Activated T-helper 2 cell treated with anti-CD3 and anti-CD28 coated beads, Interferon-gamma antibody, Interleukin-2, Interleukin-4, amounts not matched to agents 10 μg/mL and 5 μg/mL and 100 μg/mL, durations not matched to agents 14 hours and 24 hours and 36 hours (primary cell): ENCODE results near the gene TIPARP. TPM values are rescaled to one million over a fixed set of nuclear protein-coding genes. Genes with fewer than 3 reads are reported as not detected.

Source experiments
- DNase-seq: peaks from one replicate; pipeline ENCODE4 v3.0.0; 2021; ENCODE audit warnings: low spot score
- H3K27ac Mint-ChIP-seq: one replicate; pipeline ENCODE4 v1.8.0; 2021; ENCODE audit warnings: mixed read lengths
- H3K27me3 Mint-ChIP-seq: one replicate; pipeline ENCODE4 v1.8.0; 2021; ENCODE audit warnings: low read depth, mixed read lengths
- H3K36me3 Mint-ChIP-seq: one replicate; pipeline ENCODE4 v1.8.0; 2021; ENCODE audit warnings: low read depth, mixed read lengths
- H3K4me1 Mint-ChIP-seq: one replicate; pipeline ENCODE4 v1.8.0; 2021; ENCODE audit warnings: low read depth, mixed read lengths
- H3K4me3 Mint-ChIP-seq: one replicate; pipeline ENCODE4 v1.8.0; 2021; ENCODE audit warnings: low read depth, mild to moderate bottlenecking, moderate library complexity, mixed read lengths
- H3K9me3 Mint-ChIP-seq: one replicate; pipeline ENCODE4 v1.8.0; 2021; ENCODE audit warnings: mixed read lengths
- intact Hi-C: fragments of 100-400 bp; cut with micrococcal nuclease; formaldehyde crosslinking; loops from one replicate; pipeline ENCODE4 v1.15.1; 2023
- total RNA-seq: library from RNA; stranded (reverse); gene quantifications from 2 replicates; pipeline ENCODE4 v1.2.3, GENCODE V29; 2022

The TIPARP gene
- total RNA-seq, 1 donor from 2014 or later, result 22.8 TPM

DNA sequence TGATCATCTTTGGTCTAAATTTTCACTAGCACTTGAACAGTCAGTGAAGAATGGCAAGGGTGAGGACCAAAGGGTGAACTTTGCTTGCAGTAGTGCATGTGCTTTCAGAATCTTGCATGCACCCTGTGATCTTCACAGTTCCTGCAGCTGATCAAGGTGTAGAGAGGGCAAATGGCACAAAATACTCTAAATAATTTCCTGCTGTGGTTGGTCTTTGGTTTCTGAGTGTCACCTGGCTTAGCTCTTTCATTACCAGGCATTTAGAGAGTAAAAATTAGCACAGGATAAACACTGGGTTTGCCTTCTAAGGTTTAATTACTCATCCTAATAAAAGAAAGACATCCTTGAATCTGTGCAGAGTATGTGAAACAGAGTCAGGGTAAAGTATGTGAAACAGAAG is 11.4 kb downstream of the TIPARP start:
- H3K4me3 Mint-ChIP-seq, result peak overlapping the region; percentile 31
- peaks cover 50% of the 10 kb centered on the region for H3K36me3 Mint-ChIP-seq
- DNase-seq, result no peak
- H3K27me3 Mint-ChIP-seq, result no peaks in the 10 kb centered on the region
- no peak overlapping the region for H3K27ac Mint-ChIP-seq
- intact Hi-C loops, result loop anchor here (1.0 to 5.0 kb wide), 3 partner anchors 8 to 203 kb away; no protein-coding TSS in a partner anchor
- no peaks in the 10 kb centered on the region for H3K9me3 Mint-ChIP-seq
- H3K4me1 Mint-ChIP-seq, result peaks cover 76% of the 10 kb centered on the region

GRCh38 chr3:156687023-156687422 is 12.6 kb downstream of the TIPARP start:
- peaks cover 44% of the 10 kb centered on the region for H3K36me3 Mint-ChIP-seq
- peaks cover 77% of the 10 kb centered on the region for H3K4me1 Mint-ChIP-seq
- no peak for DNase-seq
- no peaks in the 10 kb centered on the region for H3K9me3 Mint-ChIP-seq
- H3K27ac Mint-ChIP-seq, result peak overlapping the region; percentile 42
- H3K4me3 Mint-ChIP-seq, result no peak overlapping the region
- intact Hi-C loops, result loop anchor here (5.0 kb wide), 2 partner anchors 35 to 205 kb away; no protein-coding TSS in a partner anchor
- no peaks in the 10 kb centered on the region for H3K27me3 Mint-ChIP-seq

- H3K4me3 Mint-ChIP-seq, result no peak overlapping the region
- no peak for DNase-seq
- H3K27me3 Mint-ChIP-seq, result no peaks in the 10 kb centered on the region
- intact Hi-C loops, result loop anchor here (5.0 kb wide), 2 partner anchors 33 to 207 kb away; no protein-coding TSS in a partner anchor
- H3K27ac Mint-ChIP-seq, result no peak overlapping the region
- H3K36me3 Mint-ChIP-seq, result peaks cover 44% of the 10 kb centered on the region
- H3K9me3 Mint-ChIP-seq, result no peaks in the 10 kb centered on the region
- H3K4me1 Mint-ChIP-seq, result peaks cover 73% of the 10 kb centered on the region
Observed at GRCh38 chr3:156688632-156689452, 14.5 kb downstream of the TIPARP start.

GRCh38 chr3:156689608-156690007 is 15.2 kb downstream of the TIPARP start:
- intact Hi-C loops, result loop anchor here (2.0 to 5.0 kb wide), 4 partner anchors 13 to 207 kb away; no protein-coding TSS in a partner anchor
- Mint-ChIP-seq H3K4me3 (peak overlapping the region; percentile 37), H3K27ac (peak overlapping the region; percentile 85), H3K27me3 (no peaks in the 10 kb centered on the region), H3K9me3 (no peaks in the 10 kb centered on the region), H3K36me3 (peaks cover 51% of the 10 kb centered on the region), H3K4me1 (peaks cover 75% of the 10 kb centered on the region)
- no peak for DNase-seq

- no peaks in the 10 kb centered on the region for H3K27me3 Mint-ChIP-seq
- intact Hi-C loops, result loop anchor here (2.0 kb wide), 2 partner anchors 15 to 97 kb away; no protein-coding TSS in a partner anchor
- H3K27ac Mint-ChIP-seq, result no peak overlapping the region
- no peak overlapping the region for H3K4me3 Mint-ChIP-seq
- no peaks in the 10 kb centered on the region for H3K9me3 Mint-ChIP-seq
- peaks cover 67% of the 10 kb centered on the region for H3K36me3 Mint-ChIP-seq
- peaks cover 57% of the 10 kb centered on the region for H3K4me1 Mint-ChIP-seq
- DNase-seq, result no peak
Observed at GRCh38 chr3:156691920-156692319, 17.5 kb downstream of the TIPARP start.

GRCh38 chr3:156693166-156693565 is 18.8 kb downstream of the TIPARP start:
- Mint-ChIP-seq H3K4me3 (no peak overlapping the region), H3K9me3 (no peaks in the 10 kb centered on the region), H3K27ac (no peak overlapping the region), H3K4me1 (peaks cover 54% of the 10 kb centered on the region), H3K27me3 (no peaks in the 10 kb centered on the region), H3K36me3 (peaks cover 67% of the 10 kb centered on the region)
- intact Hi-C loops, result no loop called here
- no peak for DNase-seq

- no peaks in the 10 kb centered on the region for H3K9me3 Mint-ChIP-seq
- intact Hi-C loops, result no loop called here
Observed at GRCh38 chr3:156694536-156694935, 20.1 kb downstream of the TIPARP start.

DNA sequence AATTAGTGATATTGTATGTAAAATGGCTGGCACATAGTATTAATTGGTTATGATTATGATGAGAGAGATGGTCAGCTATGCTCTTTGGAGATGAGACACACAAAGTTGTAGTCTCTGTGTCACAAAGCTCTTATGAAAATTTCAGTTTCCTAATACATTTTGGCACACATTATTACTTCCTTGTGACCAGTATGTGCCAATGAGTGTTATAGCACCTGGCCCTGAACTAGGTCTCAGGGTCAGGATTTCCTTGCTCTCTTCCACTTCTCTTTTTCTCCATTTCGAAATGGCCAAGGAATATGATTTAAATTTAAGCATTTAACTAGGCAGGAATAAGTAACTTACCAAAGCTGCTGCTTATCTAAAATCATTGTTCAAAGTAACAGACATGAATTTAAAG is 28.0 kb downstream of the TIPARP start:
- peaks cover 87% of the 10 kb centered on the region for H3K36me3 Mint-ChIP-seq
- no peaks in the 10 kb centered on the region for H3K27me3 Mint-ChIP-seq
- no peak overlapping the region for H3K4me3 Mint-ChIP-seq
- H3K4me1 Mint-ChIP-seq, result peaks cover 41% of the 10 kb centered on the region
- intact Hi-C loops, result no loop called here
- H3K27ac Mint-ChIP-seq, result no peak overlapping the region
- no peaks in the 10 kb centered on the region for H3K9me3 Mint-ChIP-seq
- DNase-seq, result no peak

More at GRCh38 chr3:156694536-156694935, 20.1 kb downstream of the TIPARP start:
- Mint-ChIP-seq H3K27me3 (no peaks in the 10 kb centered on the region), H3K4me3 (no peak overlapping the region), H3K36me3 (peaks cover 72% of the 10 kb centered on the region), H3K27ac (no peak overlapping the region), H3K4me1 (peaks cover 54% of the 10 kb centered on the region)
- DNase-seq, result no peak

DNA sequence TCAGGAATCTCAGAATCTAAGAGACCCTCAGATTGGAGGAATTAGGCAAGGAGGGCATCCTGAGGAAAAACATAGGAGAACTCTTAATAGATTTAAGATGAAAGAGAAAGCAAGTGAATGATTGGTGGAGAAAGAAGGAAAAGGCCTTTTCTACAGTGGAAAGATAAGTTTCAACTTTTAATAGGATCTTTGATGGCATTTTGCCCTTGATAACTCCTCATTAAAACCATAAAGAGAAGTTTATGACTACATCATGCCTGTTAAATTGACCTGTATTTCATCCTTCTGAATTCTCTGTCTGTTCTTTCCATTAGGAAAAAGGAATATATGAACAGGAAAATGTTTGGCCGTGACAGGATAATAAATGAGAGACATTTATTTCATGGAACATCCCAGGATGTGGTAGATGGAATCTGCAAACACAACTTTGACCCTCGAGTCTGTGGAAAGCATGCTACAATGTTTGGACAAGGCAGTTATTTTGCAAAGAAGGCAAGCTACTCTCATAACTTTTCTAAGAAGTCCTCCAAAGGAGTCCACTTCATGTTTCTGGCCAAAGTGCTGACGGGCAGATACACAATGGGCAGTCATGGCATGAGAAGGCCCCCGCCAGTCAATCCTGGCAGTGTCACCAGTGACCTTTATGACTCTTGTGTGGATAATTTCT is 30.1 kb downstream of the TIPARP start:
- H3K27me3 Mint-ChIP-seq, result no peaks in the 10 kb centered on the region
- peaks cover 25% of the 10 kb centered on the region for H3K4me1 Mint-ChIP-seq
- no peak overlapping the region for H3K4me3 Mint-ChIP-seq
- H3K9me3 Mint-ChIP-seq, result no peaks in the 10 kb centered on the region
- DNase-seq, result no peak
- H3K36me3 Mint-ChIP-seq, result peaks cover 84% of the 10 kb centered on the region
- intact Hi-C loops, result no loop called here
- H3K27ac Mint-ChIP-seq, result peak overlapping the region; percentile 47

DNA sequence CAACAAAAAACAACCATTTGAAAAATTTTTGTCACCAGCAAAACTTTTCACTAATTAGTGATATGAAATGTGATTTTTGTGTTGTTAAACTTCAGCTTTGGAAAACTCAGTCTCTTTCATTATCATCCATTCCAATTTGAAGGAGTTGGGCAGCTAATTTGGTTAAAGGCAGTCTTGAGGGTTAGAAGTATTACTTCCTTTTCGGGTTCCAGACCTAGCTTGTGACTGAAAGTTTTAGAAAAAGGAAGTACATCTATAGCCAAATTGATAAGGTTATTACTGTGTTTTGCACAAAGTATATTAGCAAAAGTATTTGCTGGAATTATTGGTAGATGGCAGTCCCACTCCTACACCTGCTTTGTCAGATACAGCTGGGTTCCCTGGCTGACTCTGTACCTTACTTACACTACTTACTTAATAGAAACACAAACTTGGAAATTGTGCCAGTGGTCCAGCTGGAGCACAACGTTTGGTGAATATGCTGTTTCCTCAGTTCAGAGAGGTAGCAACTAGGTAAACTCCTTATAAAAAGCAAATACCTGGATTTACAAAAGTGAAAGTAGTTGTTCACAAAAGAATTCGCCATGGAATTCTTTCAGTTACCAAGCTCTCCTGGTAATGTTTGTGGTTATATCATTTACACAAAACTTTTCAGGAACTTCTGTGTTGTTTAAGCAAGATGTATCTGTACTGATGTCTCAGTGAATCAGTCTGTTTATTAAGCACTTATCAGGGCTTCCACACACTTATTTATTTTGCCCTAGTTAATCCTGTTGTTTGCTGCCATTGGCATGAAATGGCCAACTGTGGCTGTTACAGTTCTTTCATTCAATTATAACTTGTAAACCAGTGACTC is 31.6 kb downstream of the TIPARP start:
- Mint-ChIP-seq H3K9me3 (peaks cover 5% of the 10 kb centered on the region), H3K27me3 (no peaks in the 10 kb centered on the region), H3K27ac (no peak overlapping the region), H3K4me1 (peaks cover 23% of the 10 kb centered on the region), H3K4me3 (no peak overlapping the region), H3K36me3 (peaks cover 84% of the 10 kb centered on the region)
- DNase-seq, result no peak
- intact Hi-C loops, result no loop called here

GRCh38 chr3:156707588-156707987 is 33.2 kb downstream of the TIPARP start:
- intact Hi-C loops, result no loop called here
- no peak for DNase-seq
- no peak overlapping the region for H3K4me3 Mint-ChIP-seq
- H3K27ac Mint-ChIP-seq, result no peak overlapping the region
- peaks cover 20% of the 10 kb centered on the region for H3K4me1 Mint-ChIP-seq
- peaks cover 5% of the 10 kb centered on the region for H3K9me3 Mint-ChIP-seq
- H3K27me3 Mint-ChIP-seq, result no peaks in the 10 kb centered on the region
- peaks cover 76% of the 10 kb centered on the region for H3K36me3 Mint-ChIP-seq

- H3K4me3 Mint-ChIP-seq, result no peak overlapping the region
- H3K27me3 Mint-ChIP-seq, result no peaks in the 10 kb centered on the region
- peaks cover 70% of the 10 kb centered on the region for H3K36me3 Mint-ChIP-seq
- intact Hi-C loops, result no loop called here
- peaks cover 13% of the 10 kb centered on the region for H3K4me1 Mint-ChIP-seq
- peaks cover 5% of the 10 kb centered on the region for H3K9me3 Mint-ChIP-seq
- no peak overlapping the region for H3K27ac Mint-ChIP-seq
- DNase-seq, result no peak
Observed at GRCh38 chr3:156710429-156710828, 36.0 kb downstream of the TIPARP start.
